Skin of body (tissue), 1 donor: ENCODE measurements around the gene KRTAP10-6. TPM values are rescaled to one million over a fixed set of nuclear protein-coding genes. Genes with fewer than 3 reads are reported as not detected.

Experiments
- total RNA-seq: library from RNA; depleted of rRNA; stranded (reverse); fragments of >200 nt; gene quantifications from one replicate; pipeline ENCODE4 v1.2.3, GENCODE V29; 2014

The KRTAP10-6 gene
- total RNA-seq, 1 donor from 2014 or later, result not detected

Other genes with a start within 250 kb of the KRTAP10-6 start
- 1.8 TPM for gene TRPM2, start 238.9 kb downstream of the KRTAP10-6 start, total RNA-seq
- gene LRRC3, start 137.0 kb downstream of the KRTAP10-6 start, total RNA-seq, result 1.7 TPM
- gene KRTAP10-1, start 52.3 kb downstream of the KRTAP10-6 start, total RNA-seq, result 0.30 TPM
- 0.30 TPM for gene KRTAP10-2, start 41.0 kb downstream of the KRTAP10-6 start, total RNA-seq
- not detected for gene KRTAP10-3, start 33.7 kb downstream of the KRTAP10-6 start, total RNA-seq
- 0.39 TPM for gene KRTAP10-4, start 18.8 kb downstream of the KRTAP10-6 start, total RNA-seq
- gene KRTAP10-5, start 11.9 kb downstream of the KRTAP10-6 start, total RNA-seq, result not detected
- gene KRTAP10-7, start 8.1 kb upstream of the KRTAP10-6 start, total RNA-seq, result 0.99 TPM
- gene KRTAP10-8, start 19.6 kb upstream of the KRTAP10-6 start, total RNA-seq, result not detected
- gene KRTAP10-9, start 34.6 kb upstream of the KRTAP10-6 start, total RNA-seq, result 0.20 TPM
- gene KRTAP10-10, start 44.9 kb upstream of the KRTAP10-6 start, total RNA-seq, result 0.49 TPM
- 0.69 TPM for gene KRTAP10-11, start 53.9 kb upstream of the KRTAP10-6 start, total RNA-seq
- not detected for gene KRTAP12-4, start 62.2 kb upstream of the KRTAP10-6 start, total RNA-seq
- gene KRTAP12-3, start 65.4 kb upstream of the KRTAP10-6 start, total RNA-seq, result not detected
- gene KRTAP12-2, start 74.4 kb upstream of the KRTAP10-6 start, total RNA-seq, result 1.5 TPM
- 2.0 TPM for gene KRTAP12-1, start 89.7 kb upstream of the KRTAP10-6 start, total RNA-seq
- gene KRTAP10-12, start 104.7 kb upstream of the KRTAP10-6 start, total RNA-seq, result not detected
- 4.1 TPM for gene TSPEAR, start 119.1 kb upstream of the KRTAP10-6 start, total RNA-seq
- 65.8 TPM for gene UBE2G2, start 209.3 kb upstream of the KRTAP10-6 start, total RNA-seq
- gene SUMO3, start 225.6 kb upstream of the KRTAP10-6 start, total RNA-seq, result 33.1 TPM